Cardiac muscle cell (in vitro differentiated cells and primary cell): Measurements from ENCODE around the gene PRR23B. TPM values are rescaled to one million over a fixed set of nuclear protein-coding genes. Genes with fewer than 3 reads are reported as not detected.

Experiments
- polyA plus RNA-seq: library from polyadenylated mRNA; unstranded; fragments of >200 nt; fragmentation: Nextera tagmentation; extraction: Ambion mirVana; gene quantifications from 2 replicates; pipeline ENCODE4 v1.2.1, GENCODE V29; 2016
- total RNA-seq: library from RNA; depleted of rRNA; stranded (reverse); fragments of >200 nt; gene quantifications from 2 replicates; pipeline ENCODE4 v1.2.3, GENCODE V29; 2016

The PRR23B gene
- total and polyA plus RNA-seq, 2 experiments from 2014 or later = not detected

Other genes starting within 250 kb of the PRR23B start
- 6.5 and 8.1 TPM in 2 replicates for gene PIK3CB, start 186.0 kb downstream of the PRR23B start, total RNA-seq
- gene PIK3CB, start 186.0 kb downstream of the PRR23B start, polyA plus RNA-seq = 12.4 and 12.6 TPM in 2 replicates
- gene FOXL2, start 73.8 kb downstream of the PRR23B start, total RNA-seq = 0.25 TPM in 1 of 2 replicates, not detected in the other
- not detected in 2 replicates for gene FOXL2, start 73.8 kb downstream of the PRR23B start, polyA plus RNA-seq
- 0.11 TPM in 1 of 2 replicates, not detected in the other for gene FOXL2NB, start 73.7 kb downstream of the PRR23B start, total RNA-seq
- not detected in 2 replicates for gene FOXL2NB, start 73.7 kb downstream of the PRR23B start, polyA plus RNA-seq
- not detected in 2 replicates for gene PRR23A, start 14.7 kb downstream of the PRR23B start, total RNA-seq
- not detected in 2 replicates for gene PRR23A, start 14.7 kb downstream of the PRR23B start, polyA plus RNA-seq
- gene PRR23C, start 24.0 kb upstream of the PRR23B start, total RNA-seq = not detected in 2 replicates
- not detected in 2 replicates for gene PRR23C, start 24.0 kb upstream of the PRR23B start, polyA plus RNA-seq